ENCODE data around the gene FKBP10.
A peak's percentile ranks its signal among the peaks of the same experiment; 100 is the strongest.
"Not testable (repeated sequence)": the region's sequence is repeated elsewhere in the genome, so short reads cannot be mapped to it uniquely, and the experiment has no call there.

FKBP10 gene, protein sequence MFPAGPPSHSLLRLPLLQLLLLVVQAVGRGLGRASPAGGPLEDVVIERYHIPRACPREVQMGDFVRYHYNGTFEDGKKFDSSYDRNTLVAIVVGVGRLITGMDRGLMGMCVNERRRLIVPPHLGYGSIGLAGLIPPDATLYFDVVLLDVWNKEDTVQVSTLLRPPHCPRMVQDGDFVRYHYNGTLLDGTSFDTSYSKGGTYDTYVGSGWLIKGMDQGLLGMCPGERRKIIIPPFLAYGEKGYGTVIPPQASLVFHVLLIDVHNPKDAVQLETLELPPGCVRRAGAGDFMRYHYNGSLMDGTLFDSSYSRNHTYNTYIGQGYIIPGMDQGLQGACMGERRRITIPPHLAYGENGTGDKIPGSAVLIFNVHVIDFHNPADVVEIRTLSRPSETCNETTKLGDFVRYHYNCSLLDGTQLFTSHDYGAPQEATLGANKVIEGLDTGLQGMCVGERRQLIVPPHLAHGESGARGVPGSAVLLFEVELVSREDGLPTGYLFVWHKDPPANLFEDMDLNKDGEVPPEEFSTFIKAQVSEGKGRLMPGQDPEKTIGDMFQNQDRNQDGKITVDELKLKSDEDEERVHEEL

DNA sequence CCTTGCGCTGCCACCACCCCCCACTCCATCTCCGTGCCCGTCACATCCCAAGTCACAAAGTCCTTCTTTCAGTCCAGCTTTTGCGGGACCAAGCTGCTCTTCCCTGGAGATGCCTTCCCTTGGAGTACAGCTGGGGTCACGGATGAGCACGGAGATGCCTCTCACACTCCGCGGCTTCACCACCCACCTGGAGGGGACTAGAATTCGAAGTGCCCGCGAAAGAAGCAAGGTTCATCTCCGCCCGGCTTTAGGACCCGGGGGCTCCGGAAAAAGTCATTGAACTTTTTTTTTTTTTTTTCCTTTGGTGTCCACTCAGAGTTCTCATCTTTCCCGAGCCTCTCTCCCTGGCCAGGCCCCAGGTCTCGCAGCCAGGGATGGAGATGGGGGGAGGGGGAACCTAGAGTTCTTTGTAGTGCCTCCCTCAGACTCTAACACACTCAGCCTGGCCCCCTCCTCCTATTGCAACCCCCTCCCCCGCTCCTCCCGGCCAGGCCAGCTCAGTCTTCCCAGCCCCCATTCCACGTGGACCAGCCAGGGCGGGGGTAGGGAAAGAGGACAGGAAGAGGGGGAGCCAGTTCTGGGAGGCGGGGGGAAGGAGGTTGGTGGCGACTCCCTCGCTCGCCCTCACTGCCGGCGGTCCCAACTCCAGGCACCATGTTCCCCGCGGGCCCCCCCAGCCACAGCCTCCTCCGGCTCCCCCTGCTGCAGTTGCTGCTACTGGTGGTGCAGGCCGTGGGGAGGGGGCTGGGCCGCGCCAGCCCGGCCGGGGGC lies at the start of gene FKBP10:
Gene FKBP10 (plus strand): TSS at position 624 of the 771 bp plus-strand sequence. CDS start 31 bp downstream, at position 655.
- DNase-seq = peak; percentile 38 to 52

DNA sequence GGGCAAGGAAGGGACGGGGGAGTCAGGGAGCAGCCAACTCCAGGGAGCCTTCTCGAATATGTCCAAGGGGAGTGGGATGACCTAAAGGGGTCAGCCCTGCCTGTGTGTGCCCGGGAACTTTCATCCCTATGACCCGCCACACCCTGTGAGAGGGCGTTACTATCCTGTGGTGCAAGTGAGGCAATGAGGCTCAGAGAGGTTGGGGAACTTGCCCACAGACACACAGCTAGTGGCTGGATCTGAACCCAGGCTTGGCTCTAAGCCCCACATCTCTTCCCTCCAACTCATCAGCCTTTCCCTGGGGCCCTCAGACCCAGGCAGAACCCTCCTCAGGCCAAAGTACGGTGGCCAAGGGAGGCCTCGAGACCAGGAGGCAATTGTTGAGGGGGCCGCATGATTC lies 49.5 kb upstream of the FKBP10 start:
- DNase-seq = no peak

DNA sequence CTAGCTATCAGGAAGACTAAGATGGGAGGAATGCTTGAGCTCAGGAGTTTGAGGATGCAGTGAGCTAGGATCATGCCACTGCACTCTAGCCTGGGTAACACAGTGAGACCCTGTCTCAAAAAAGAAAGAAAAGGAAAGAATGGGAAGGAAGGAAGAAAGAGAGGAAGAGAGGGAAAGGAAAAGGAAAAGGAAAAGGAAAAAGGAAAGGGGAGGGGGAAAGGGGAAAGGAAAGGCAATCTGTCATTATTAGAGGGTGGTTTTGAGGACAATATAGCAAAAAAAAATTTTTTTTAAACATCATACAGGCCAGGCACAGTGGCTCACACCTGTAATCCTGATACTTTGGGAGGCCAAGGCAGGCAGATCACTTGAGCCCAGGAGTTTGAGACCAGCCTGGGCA lies 46.7 kb upstream of the FKBP10 start:
- no peak for DNase-seq

DNA sequence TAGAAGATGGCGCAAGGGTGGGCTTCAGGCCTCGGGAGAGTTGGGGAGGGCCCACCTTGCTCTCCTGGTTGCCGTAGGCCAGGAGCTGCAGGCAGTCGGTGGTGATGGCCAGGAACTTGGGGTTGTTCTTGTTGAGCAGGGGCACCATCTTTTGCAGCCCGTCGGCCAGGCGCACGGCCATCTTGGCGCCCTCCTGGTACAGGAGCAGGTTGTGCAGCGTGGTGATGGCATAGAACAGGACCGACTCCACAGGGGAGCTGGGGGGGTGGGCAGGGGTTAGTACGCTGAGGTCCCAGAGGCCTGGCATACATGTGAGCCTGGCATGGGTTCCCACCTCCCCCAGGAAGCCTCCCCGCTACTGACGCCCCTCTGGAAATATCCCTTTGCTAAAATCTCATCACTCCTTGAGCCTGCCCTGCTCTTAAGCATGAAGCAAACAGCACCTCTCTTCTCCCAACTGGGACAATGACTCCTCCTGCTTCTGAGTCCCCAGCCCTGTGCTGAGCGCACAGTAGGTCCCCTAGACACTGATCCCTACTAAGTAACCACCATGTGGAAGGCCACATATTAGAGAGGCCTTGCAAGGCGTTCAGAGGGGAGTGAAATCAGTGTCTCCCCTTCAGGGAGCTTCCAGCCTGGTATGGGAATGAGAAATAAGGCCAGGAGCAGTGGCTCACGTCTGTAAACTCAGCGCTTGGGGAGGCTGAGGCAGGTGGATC lies 45.3 kb upstream of the FKBP10 start:
- DNase-seq = no peak

DNA sequence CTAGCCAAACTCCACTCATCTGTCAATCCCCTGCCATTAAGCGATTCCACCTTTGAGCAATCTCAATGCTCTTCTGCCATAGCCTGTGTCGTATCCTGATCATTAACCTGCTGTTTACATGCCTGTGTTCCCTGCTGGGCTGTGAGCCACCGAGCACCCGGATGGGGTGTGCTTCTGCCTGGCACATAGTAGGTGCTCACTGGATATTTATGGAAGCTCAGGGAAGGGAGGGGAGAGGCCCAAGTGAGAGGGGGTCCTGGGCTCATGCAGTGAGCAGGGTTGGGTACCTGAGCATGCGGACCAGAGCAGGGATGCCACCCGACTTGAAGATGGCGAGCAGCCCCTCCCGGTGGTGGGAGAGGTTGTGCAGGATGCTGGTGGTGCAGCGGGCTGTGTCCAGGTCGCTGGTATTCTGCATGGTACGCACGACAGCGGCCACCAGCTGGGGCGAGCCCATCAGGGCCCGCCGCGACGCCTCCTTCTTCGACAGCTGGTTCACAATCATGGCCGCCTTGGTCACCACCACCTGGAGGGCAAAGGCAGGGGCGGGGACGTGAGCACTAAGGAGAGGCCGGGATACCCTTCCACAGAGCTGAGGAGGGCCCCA lies 44.0 kb upstream of the FKBP10 start:
- no peak for DNase-seq

DNA sequence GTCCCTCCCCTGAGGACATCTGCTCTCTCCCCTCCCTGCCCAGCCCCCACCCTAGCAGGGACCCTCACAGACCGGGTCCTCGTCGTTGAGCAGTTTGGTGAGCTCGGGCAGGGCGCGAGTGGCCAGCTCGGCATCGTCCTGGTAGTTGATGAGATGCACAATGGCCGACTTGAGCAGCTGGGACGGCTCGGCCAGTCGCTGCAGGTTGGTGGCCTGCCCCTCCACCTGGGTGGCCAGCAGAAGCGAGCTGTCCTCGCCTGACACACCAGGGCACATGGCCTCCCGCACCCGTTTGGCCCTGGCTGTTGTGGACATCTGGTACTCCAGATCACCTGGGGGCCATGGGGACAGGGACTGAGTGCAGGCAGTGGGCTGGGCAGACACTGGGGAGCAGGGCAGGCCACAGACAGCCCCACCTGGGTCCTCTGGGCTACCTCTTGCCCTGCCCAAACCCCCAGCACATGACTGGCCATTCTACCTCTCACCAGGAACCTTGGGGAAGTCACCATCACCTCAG lies 43.4 kb upstream of the FKBP10 start:
- DNase-seq = no peak

DNA sequence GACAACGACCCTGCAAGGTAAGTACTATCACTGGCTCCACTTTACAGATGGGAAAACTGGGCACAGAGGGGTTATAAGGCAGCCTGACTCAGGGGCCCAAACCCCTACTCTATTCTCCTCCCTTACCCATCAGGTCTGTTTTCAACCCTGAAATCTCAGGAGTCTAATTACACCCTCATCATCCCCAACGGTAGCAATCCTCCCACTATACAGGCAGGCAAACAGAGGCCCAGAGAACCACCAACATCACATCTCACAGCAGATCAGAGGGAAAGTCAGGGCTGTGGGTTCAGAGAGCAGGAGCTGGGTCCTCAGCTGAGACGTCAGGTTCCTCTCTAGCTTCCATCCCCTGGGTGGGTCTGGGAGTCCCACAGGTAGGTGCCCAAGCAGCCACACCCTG lies 42.8 kb upstream of the FKBP10 start:
- no peak for DNase-seq

DNA sequence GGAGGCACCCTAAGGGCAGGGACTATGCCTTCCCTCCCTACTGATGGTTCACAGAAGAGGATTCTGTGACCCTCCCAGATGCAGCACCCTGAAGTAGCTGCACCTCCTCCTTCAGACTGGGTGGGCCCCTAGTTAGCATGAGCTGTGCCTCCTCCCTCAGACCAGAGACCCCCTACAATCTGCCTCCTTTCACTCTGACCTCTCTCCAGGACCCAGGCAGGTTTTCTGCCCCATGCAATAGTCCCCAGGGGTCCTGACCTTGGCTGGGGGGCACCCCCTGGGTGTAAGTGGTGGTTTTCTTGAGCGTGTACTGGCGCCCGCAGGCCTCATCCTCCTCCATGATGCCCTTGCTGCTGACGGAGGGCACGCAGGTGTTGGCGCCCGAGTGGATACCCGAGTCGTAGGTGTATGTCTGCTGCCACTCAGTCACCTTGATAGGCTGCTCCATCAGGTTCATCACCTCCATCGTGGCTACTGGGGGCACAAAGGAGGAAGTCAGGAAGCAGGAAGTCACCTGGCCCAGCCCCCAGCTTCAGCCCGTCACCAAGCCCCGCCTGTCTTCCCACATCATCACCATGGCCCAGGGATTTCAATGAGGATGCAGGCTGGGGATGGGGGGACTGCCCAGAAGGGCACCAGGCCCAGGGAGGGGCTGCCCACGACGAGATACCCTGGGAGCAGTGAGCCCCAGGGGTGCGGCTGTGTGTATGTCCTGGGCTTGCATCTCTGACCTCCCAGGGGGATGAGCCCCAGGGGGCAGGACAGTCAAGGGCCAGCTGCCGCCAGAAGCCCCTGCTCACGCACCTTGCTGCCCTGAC lies 41.2 kb upstream of the FKBP10 start:
- no peak for DNase-seq

DNA sequence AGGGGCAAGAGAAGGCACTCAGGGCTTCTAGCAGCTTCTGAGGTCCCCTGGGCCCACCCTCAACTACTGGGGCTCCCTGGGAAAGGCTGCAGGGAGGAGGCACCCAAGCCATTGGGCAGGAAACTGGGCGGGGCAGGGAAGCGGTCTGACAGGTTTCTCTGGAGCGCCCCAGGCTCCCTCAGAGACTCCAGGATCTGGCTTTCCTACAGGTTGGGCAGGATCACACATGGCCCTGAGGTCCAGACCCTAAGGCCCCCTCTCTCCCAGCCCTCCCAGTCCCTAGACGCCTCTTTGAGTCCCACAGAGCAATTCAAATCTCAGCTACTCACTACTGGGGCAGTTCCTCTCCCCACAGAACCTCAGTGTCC lies 40.6 kb upstream of the FKBP10 start:
- DNase-seq = no peak

DNA sequence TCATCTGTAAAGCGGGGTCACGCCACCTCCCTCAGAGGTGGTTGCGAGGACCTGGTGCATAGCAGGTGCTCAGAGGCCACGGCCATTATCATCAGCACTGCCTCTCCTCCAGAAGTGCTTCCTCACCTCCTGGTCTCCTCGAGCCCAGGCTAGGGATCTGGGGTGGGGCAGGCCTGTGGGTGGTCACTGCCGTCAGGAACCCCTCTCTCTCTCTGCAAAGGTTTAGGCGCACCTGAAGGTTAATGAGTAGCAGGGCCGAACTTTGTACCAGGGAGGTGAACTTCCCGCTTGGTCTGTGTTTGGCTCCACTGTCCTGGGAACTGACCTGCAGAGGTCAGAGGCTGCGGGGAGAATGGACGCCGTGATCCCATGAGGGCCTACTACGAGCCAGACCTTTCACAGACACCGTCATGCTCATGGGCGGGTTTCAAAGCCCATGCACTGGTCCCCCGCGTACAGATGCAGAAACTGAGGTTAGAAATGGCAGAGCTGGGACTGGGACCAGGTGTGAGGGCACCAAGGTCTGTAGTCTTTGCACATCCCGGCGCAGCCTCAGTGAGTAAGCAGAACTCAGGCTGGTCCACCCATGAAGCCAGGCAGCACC lies 40.1 kb upstream of the FKBP10 start:
- no peak for DNase-seq

DNA sequence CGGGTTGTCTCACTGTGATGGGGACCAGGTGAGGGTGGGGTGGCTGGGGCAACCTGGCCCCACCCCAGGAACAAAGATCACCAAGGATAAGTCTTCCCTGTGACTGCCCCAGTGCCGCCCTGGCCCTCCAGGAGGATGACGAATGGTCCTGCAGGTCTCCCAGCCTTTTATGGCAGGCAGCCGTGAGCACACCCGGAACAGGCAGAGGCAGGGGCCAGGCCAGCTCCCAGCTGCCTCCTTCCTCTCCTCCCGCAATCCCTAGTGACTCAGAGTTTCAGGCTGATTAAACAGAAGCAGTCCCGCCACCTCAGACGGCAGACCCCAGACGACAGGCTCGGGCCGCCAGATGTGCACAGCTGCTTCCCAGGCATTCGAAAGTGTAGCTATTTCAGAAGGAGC lies 39.6 kb upstream of the FKBP10 start:
- DNase-seq = no peak

DNA sequence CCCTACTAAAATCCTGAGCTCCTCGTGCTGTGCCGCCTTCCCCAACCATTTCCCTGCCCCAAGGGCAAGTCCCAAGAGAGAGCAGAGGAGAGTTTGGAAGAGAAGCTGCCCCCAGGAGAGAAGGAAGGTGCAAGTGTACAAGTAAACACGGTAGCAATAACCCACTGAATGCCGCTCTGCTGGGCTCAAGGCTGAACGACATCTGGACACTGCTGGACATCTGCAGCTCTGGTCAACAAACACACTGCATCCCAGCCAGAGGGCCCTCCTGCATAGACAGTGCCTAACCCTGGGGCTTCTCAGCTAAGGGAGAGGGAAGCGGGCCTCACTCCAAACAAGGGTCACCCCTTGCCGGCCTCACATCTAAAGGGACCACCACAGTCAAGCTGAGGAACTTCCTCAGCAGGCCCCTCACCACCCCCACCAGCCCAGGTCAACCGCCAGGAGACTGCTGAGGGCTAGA lies 39.0 kb upstream of the FKBP10 start:
- no peak for DNase-seq

DNA sequence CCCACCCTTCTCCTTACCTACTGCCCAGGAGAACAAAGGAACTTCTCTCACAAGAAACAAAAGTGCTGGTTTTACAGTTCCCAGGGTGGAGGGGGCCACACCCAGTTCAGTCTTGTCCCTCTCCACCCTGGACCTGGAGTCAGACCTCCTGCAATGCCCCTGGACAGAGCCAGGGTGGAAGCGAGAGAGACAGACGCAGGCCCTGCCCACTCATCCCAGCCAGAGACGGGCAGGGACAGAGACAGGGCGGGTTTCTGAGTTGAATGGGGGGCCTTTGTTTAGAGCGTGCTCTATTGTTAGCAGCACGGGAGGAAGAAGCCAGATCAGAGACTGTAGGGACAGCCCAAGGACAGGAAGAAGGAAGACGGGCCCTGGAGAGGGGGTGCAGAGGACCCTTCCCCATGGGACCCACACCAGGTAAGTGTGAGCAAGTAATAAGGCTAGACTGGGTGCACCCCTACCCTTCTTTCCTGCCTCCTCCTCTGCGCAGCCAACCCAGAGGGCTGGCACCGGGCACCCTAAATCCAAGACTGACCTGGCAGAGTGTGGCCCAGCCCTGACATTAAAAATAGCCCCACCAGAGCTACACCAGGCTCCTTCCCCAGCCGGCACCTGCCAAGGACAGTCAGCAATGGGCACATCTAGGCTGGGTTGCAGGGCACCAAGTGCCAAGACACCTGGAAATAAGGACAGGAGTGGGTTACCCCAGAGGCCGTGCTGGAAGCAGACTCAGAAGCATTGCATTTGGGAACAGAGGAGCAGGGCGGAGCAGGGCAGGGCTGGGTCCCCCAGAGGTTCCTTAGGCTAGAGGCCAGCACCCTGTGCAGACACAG lies 37.2 kb upstream of the FKBP10 start:
- no peak for DNase-seq

DNA sequence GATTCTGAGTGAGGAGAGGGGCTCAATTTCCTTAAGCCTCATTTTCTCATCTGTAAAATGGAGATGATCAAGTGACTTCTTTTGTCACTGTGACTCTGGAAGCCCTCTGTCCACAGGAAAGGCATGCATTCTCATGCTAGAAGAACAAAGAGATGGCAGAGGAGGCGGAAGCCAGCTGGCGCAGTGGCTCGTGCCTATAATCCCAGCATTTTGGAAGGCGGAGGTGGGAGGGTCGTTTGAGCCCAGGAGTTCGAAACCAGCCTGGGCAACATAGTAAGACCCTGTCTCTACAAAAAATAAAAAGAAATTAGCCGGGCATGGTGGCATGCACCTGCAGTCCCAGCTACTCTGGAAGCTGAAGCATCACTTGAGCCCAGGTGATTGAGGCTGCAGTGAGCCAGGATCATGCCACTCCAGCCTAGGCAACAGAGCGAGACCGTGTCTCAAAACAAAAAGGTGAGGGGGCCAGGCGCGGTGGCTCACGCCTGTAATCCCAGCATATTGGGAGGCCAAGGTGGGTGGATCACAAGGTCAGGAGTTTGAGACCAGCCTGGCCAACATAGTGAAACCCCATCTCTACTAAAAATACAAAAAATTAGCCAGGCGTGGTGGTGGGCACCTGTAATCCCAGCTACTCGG lies 36.4 kb upstream of the FKBP10 start:
- not testable (repeated sequence) for DNase-seq

DNA sequence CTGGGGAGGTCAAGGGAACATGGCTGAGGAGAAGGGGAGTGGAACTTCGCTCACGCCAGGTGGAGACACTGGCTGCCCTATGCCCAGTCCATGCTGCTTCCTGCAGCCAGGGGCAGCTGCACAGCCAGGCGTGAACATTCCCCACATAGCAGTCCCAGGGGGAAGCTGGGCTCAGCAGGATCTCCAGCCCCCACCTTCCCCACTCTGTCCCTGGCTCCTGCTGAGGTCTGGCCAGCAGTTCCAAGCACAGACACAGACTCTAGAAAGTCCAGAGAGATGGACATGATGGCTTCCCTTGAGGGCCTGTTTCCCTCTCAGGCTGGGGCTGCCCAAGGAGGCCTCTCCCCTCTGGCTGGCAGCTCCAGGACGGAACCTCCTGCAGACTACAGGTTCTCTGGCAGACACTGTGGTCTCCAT lies 35.6 kb upstream of the FKBP10 start:
- DNase-seq = no peak

DNA sequence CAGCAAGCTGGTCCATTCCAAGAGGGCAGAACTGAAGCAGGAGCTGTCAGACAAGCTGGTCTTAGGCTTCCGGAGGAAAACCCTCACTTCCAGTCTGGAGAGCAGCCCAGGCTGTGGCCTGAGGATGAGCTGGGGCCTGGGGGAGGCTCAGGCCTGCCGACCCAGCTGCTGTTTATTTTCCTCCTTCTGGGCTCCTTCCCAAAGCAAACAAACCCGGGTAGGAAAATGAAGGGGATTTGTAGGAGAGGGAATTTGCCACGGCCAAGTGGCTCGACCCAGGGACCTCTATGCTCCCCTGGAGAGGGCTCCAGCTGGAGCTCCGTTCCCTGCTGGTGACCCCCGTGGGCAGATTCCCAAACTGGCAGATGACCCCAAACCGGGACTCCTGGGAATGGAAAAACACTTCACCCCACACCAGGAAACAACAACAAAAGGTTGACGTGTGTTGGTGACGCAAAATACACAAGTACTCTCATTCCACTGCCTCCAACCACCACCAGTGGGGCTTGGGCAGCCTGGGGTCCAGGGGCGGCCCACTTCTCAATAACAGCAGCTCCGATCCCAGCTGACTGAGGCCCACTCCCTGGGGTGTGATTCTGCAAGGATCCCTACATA lies 35.1 kb upstream of the FKBP10 start:
- DNase-seq = no peak

DNA sequence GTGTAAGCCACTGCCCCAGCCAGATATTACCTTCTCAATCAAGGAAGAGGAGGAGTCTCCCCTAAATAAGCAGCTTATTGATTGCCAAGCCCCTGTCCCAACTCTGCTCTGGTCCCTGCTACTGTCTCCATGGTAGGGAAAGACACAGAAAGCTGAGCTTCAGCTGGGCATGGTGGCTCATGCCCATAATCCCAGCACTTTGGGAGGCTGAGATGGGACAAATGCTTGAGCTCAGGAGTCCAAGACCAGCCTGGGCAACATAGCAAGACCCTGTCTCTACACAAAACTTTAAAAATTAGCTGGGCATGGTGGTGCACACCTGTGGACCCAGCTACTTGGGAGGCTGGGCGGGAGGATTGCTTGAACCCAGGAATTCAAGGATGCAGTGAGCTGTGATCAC lies 32.9 kb upstream of the FKBP10 start:
- DNase-seq = no peak

DNA sequence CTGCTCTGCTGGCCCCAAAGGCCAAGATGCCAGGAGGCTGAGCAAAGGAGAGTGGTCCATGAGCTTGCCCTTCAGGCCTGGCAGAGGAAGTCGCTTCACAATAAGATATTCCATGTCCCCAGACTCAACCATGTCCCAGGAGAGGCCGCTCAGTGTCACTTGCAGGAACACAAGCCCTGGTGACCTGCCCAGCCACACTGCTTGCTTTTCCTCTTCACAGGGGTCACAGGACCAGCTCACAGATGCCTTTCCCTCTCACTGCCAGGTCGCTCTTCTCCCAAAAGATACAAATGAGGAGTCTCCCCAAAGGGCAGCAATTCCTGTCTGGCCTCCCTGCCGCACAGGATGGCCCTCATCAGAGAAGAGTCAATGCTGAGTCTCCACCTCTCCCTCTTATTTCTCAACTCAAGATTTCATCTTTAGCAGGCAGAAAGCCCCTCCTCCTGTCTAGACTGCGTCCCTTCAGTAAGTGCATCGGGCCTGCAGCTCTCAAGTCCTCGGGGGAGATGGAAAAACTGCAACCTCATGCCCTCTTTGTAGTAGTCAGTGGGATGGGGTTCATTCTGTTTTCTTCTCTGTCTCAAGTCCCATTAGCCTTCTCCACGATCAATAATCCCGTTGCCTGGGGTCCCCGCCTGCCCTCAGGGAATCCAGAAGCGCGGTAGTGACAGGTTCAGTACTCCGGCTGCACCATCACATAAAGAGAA lies 31.2 kb upstream of the FKBP10 start:
- DNase-seq = no peak

DNA sequence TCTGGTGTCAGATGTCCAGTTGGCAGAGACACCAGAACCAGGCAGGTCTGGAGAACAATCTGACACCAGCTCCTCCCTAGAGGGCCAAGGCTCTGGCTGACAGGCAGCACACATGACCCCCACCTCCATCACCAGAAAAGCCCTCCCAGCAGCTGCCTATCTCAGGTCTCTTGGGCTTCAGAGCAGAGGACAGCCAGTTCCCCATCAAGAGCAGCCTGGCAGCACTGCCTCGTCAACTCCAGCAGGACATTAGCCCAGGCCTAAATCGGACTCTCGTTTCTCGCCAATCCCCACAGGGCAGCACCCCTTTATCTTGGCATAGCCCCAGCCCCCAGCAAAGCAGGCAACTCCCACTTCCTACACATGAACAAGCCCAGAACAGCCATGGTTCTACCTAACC lies 30.7 kb upstream of the FKBP10 start:
- DNase-seq = no peak
